Natural killer cell treated with Interleukin-12 subunit alpha and Interleukin-12 subunit beta and Interleukin-15 and Interleukin-18, amount 100 ng/mL, for 72 hours (primary cell): ENCODE measurements around the gene CDCA4. TPM values are rescaled to one million over a fixed set of nuclear protein-coding genes. Genes with fewer than 3 reads are reported as not detected.

Experiments
- ATAC-seq, 2 donors: fragments of 150-1000 bp; cut with Tn5 transposase in 1 of 2; sonication (Bioruptor Pico), chemical (Tn5 transposase) in 1 of 2; 2 replicates each; pipeline ENCODE4 v1.10.0; 2021
- DNase-seq: peaks from one replicate; pipeline ENCODE4 v3.0.0; 2022; ENCODE audit warnings: low spot score
- H3K27ac Mint-ChIP-seq, 2 donors: 1 replicate in 1 of 2; 2 replicates in 1 of 2; pipeline ENCODE4 v1.8.0; 2022; ENCODE audit warnings: mixed read lengths in 2 of 2, mild to moderate bottlenecking in 1 of 2, moderate library complexity in 1 of 2
- H3K27me3 Mint-ChIP-seq, 2 donors: 1 replicate in 1 of 2; 2 replicates in 1 of 2; pipeline ENCODE4 v1.8.0; 2022; ENCODE audit warnings: mixed read lengths in 2 of 2
- H3K36me3 Mint-ChIP-seq: one replicate; pipeline ENCODE4 v1.8.0; 2022; ENCODE audit warnings: mixed read lengths
- H3K4me1 Mint-ChIP-seq, 2 donors: 1 replicate in 1 of 2; 2 replicates in 1 of 2; pipeline ENCODE4 v1.8.0; 2022; ENCODE audit warnings: low read depth in 2 of 2, mixed read lengths in 2 of 2, mild to moderate bottlenecking in 1 of 2
- H3K4me3 Mint-ChIP-seq: one replicate; pipeline ENCODE4 v1.8.0; 2022; ENCODE audit warnings: mixed read lengths
- H3K9me3 Mint-ChIP-seq: 2 replicates; pipeline ENCODE4 v1.8.0; 2022; ENCODE audit warnings: mixed read lengths
- total RNA-seq, 2 donors: library from RNA; stranded (reverse); gene quantifications; one replicate each; pipeline ENCODE4 v1.2.3, GENCODE V29; 2022

CDCA4 gene
- total RNA-seq, 2 donors from 2014 or later = 39.9 to 71.5 TPM

GRCh38 chr14:104992501-104992900 lies 28.4 kb downstream of the CDCA4 start:
- ATAC-seq (no peak), DNase-seq (no peak)
- H3K4me3 Mint-ChIP-seq = no peak overlapping the region
- H3K36me3 Mint-ChIP-seq = no peaks in the 10 kb centered on the region
- no peaks in the 10 kb centered on the region for H3K27me3 Mint-ChIP-seq
- peak overlapping the region in 1 of 2 donors; percentile 60 for H3K27ac Mint-ChIP-seq
- H3K4me1 Mint-ChIP-seq = peaks cover 0 to 3% of the 10 kb centered on the region in 2 donors
- H3K9me3 Mint-ChIP-seq = no peaks in the 10 kb centered on the region

DNA sequence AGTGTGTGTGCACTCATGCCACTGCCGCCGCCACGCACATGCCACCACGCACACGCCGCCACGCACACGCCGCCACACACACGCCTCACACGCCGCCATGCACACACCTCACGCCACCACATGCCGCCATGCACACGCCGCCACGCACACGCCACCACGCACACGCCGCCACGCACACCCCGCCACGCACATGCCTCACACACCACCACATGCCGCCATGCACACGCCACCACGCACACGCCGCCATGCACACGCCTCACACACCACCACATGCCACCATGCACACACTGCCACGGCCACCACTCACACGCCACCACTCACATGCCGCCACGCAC lies 29.0 kb downstream of the CDCA4 start:
- no peak for DNase-seq
- Mint-ChIP-seq H3K27me3 (peaks cover 0 to 4% of the 10 kb centered on the region in 2 donors), H3K4me3 (no peak overlapping the region), H3K4me1 (peaks cover 0 to 6% of the 10 kb centered on the region in 2 donors), H3K9me3 (no peaks in the 10 kb centered on the region), H3K36me3 (no peaks in the 10 kb centered on the region), H3K27ac (peak overlapping the region in 1 of 2 donors; percentile 60)
- ATAC-seq = no peak

DNA sequence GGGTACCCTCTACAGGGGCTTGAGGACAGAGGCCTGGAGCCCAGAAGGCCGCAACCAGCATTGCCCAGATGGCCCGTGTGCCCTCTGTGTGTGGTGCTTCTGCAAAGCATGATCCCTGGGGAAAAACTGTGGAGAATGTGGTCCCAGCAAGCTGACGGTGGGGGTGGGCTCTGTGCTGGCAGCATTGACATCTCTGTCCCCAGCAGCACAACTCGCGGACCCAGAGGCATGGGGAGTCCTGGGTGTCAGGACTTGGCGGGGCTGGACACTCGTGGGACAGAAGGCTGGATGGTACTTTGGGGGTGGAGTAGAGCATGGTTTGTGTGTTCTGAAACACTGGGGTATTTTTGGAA lies 31.0 kb downstream of the CDCA4 start:
- H3K4me1 Mint-ChIP-seq = peaks cover 0 to 9% of the 10 kb centered on the region in 2 donors
- H3K9me3 Mint-ChIP-seq = no peaks in the 10 kb centered on the region
- no peak overlapping the region for H3K4me3 Mint-ChIP-seq
- H3K27me3 Mint-ChIP-seq = peaks cover 0 to 4% of the 10 kb centered on the region in 2 donors
- ATAC-seq = no peak
- no peak overlapping the region for H3K27ac Mint-ChIP-seq
- no peaks in the 10 kb centered on the region for H3K36me3 Mint-ChIP-seq
- no peak for DNase-seq

DNA sequence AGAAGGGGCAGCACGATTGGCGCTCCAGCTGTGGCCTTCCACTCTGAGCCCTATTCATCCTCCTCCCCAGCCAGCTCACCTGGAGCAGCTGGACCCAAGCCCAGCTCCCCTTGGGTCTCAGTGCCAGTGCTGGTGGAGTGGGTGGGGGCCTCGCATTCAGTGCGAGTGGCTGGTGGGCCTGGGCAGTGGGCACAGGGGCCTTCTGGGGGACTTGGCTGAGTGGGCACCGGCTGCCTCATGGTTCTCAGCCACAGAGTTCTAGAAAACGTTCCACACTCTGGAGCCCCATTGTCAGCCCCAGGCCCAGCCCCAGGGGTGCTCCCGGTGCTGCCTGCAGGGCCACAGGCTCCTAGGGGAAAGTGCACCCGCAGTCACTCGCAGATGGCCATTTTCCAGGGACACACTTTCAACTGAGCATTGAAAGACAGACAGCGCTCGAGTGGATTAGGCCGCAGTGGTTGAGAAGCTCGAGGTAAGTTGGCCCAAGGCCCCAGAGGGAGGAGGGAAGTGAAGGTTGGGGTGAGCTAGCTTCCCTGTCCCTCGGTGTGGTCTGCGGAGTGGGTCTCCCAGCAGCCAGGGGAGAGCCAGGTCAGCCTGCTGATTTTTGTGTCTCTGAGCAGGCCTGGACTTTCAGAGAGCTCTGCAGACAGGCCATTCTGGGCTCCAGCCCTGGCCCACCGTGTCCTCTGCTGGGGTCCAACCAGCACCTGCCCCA lies 31.5 kb downstream of the CDCA4 start:
- H3K36me3 Mint-ChIP-seq = no peaks in the 10 kb centered on the region
- no peak overlapping the region for H3K27ac Mint-ChIP-seq
- H3K4me3 Mint-ChIP-seq = no peak overlapping the region
- no peaks in the 10 kb centered on the region for H3K9me3 Mint-ChIP-seq
- H3K27me3 Mint-ChIP-seq = peaks cover 0 to 4% of the 10 kb centered on the region in 2 donors
- no peak for ATAC-seq
- no peak for DNase-seq
- peaks cover 0 to 14% of the 10 kb centered on the region in 2 donors for H3K4me1 Mint-ChIP-seq

GRCh38 chr14:104986487-104987164 lies 34.3 kb downstream of the CDCA4 start:
- ATAC-seq = no peak
- H3K27me3 Mint-ChIP-seq = peaks cover 0 to 4% of the 10 kb centered on the region in 2 donors
- H3K36me3 Mint-ChIP-seq = no peaks in the 10 kb centered on the region
- H3K27ac Mint-ChIP-seq = peak overlapping the region in 1 of 2 donors; percentile 33
- peaks cover 0 to 13% of the 10 kb centered on the region in 2 donors for H3K4me1 Mint-ChIP-seq
- H3K4me3 Mint-ChIP-seq = peak overlapping the region; percentile 67
- no peaks in the 10 kb centered on the region for H3K9me3 Mint-ChIP-seq
- DNase-seq = peak; percentile 55

- ATAC-seq = peak; percentile 96
- peaks cover 0 to 13% of the 10 kb centered on the region in 2 donors for H3K4me1 Mint-ChIP-seq
- peak within 1 kb of the TSS; percentile 39 to 76 for H3K27ac Mint-ChIP-seq
Measured at GRCh38 chr14:104985675-104986486, 35.0 kb downstream of the CDCA4 start, which contains the start of gene CLBA1. Gene CLBA1, plus strand, starts transcription at chr14:104985788. Its CDS starts 644 bp downstream, at chr14:104986432.

DNA sequence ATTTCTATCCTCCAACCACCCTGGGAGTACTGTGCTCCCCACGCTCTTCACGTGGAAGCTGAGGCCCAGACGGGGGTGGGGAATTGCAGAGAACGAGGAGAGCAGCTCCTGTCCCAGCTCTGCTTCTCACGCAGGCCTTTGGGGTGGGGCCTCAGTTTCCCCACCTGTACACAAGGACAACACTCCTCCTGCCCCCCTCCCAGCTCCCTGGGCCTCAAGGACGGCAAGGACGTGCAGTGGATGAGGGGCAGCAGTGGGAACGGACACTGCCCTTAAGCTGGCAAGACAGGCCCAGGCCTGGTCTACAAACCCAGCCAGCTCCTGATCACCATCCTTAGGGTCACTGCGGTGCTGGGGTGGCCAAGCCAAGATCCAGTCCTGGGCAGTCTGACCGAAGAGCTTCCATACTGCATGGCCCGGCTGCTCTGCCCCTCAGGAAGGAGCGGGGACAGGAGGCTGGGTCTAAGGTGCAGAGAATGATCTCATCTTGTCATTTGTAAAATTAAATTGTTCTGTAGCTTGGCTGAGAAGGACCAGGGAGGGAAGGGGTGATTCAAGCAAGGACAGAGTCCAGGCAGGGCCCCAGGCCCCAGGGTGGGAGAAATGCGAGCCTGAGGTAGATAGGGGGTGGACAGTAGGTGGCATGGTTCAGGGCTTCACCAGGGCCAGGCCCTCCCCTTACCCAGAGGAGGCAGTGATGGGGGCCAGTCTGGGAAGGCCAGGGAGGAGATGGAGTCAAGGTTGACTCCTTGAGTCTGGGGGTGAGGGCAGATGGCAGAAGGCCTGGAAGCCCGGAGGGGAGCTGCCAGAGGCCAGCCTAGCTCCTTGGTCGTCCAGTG lies 36.6 kb downstream of the CDCA4 start:
- Mint-ChIP-seq H3K4me1 (peaks cover 5 to 13% of the 10 kb centered on the region in 2 donors), H3K9me3 (no peaks in the 10 kb centered on the region), H3K36me3 (no peaks in the 10 kb centered on the region), H3K4me3 (peak overlapping the region; percentile 69), H3K27ac (peak overlapping the region; percentile 39 to 76), H3K27me3 (peaks cover 7 to 9% of the 10 kb centered on the region in 2 donors)
- ATAC-seq (no peak), DNase-seq (peak; percentile 54)

More at GRCh38 chr14:104985675-104986486, 35.0 kb downstream of the CDCA4 start, which contains the start of gene CLBA1:
- peaks cover 0 to 4% of the 10 kb centered on the region in 2 donors for H3K27me3 Mint-ChIP-seq
- peak within 1 kb of the TSS; percentile 69 for H3K4me3 Mint-ChIP-seq
- H3K36me3 Mint-ChIP-seq = no peaks in the 10 kb centered on the region
- DNase-seq = peak; percentile 92
- H3K9me3 Mint-ChIP-seq = no peaks in the 10 kb centered on the region

- Mint-ChIP-seq H3K27me3 (peaks cover 9 to 10% of the 10 kb centered on the region in 2 donors), H3K4me3 (no peak overlapping the region), H3K27ac (peak overlapping the region in 1 of 2 donors; percentile 76), H3K36me3 (no peaks in the 10 kb centered on the region), H3K9me3 (no peaks in the 10 kb centered on the region), H3K4me1 (peaks cover 5 to 13% of the 10 kb centered on the region in 2 donors)
- peak; percentile 53 for DNase-seq
- ATAC-seq = no peak
Measured at GRCh38 chr14:104983231-104983721, 37.6 kb downstream of the CDCA4 start.

GRCh38 chr14:104982548-104983230 lies 38.2 kb downstream of the CDCA4 start:
- DNase-seq (peak; percentile 59), ATAC-seq (no peak)
- Mint-ChIP-seq H3K27ac (no peak overlapping the region), H3K9me3 (no peaks in the 10 kb centered on the region), H3K4me3 (no peak overlapping the region), H3K36me3 (no peaks in the 10 kb centered on the region), H3K4me1 (peaks cover 5 to 14% of the 10 kb centered on the region in 2 donors), H3K27me3 (peaks cover 9 to 10% of the 10 kb centered on the region in 2 donors)

GRCh38 chr14:104981699-104982541 lies 39.0 kb downstream of the CDCA4 start:
- peaks cover 5 to 15% of the 10 kb centered on the region in 2 donors for H3K4me1 Mint-ChIP-seq
- H3K9me3 Mint-ChIP-seq = no peaks in the 10 kb centered on the region
- no peak overlapping the region for H3K4me3 Mint-ChIP-seq
- no peak overlapping the region for H3K27ac Mint-ChIP-seq
- DNase-seq = peak; percentile 55
- no peak for ATAC-seq
- peaks cover 5 to 10% of the 10 kb centered on the region in 2 donors for H3K27me3 Mint-ChIP-seq
- H3K36me3 Mint-ChIP-seq = no peaks in the 10 kb centered on the region

GRCh38 chr14:104980611-104981531 lies 40.0 kb downstream of the CDCA4 start:
- Mint-ChIP-seq H3K9me3 (no peaks in the 10 kb centered on the region), H3K4me3 (no peak overlapping the region), H3K27me3 (peaks cover 10 to 16% of the 10 kb centered on the region in 2 donors), H3K4me1 (peaks cover 11 to 16% of the 10 kb centered on the region in 2 donors), H3K27ac (no peak overlapping the region), H3K36me3 (no peaks in the 10 kb centered on the region)
- peak; percentile 58 for DNase-seq
- ATAC-seq = no peak
